Testis (tissue), 3 donors: ENCODE results near the gene SERPINA12. TPM values are rescaled to one million over a fixed set of nuclear protein-coding genes. Genes with fewer than 3 reads are reported as not detected.

Experiments
- DNase-seq: peaks from one replicate; pipeline ENCODE4 v3.0.0-alpha.2; 2019
- H3K27ac ChIP-seq, 2 donors: fragments of 200-600 bp; sonication (generic); one replicate each; pipeline ENCODE4 v1.5.1; 2019
- H3K27me3 ChIP-seq: fragments of 200-600 bp; sonication (generic); one replicate; pipeline ENCODE4 v1.5.1; 2019
- H3K36me3 ChIP-seq: fragments of 200-600 bp; sonication (generic); one replicate; pipeline ENCODE4 v1.5.1; 2017; ENCODE audit warnings: low read depth; ENCODE audit errors: missing control alignments
- H3K4me1 ChIP-seq: fragments of 200-600 bp; sonication (generic); one replicate; pipeline ENCODE4 v1.5.1; 2019
- H3K4me3 ChIP-seq, 2 donors: fragments of 200-600 bp; sonication (generic); one replicate each; pipeline ENCODE4 v1.5.1; 2017 to 2019
- H3K9me3 ChIP-seq: fragments of 200-600 bp; sonication (generic); one replicate; pipeline ENCODE4 v1.5.1; 2017
- POLR2A ChIP-seq: fragments of 450-650 bp; IDR thresholded peaks from one replicate; pipeline ENCODE4 v1.6.1; 2017; ENCODE audit warnings: antibody characterized with exemption, mild to moderate bottlenecking, moderate library complexity
- WGBS, 2 donors: methylation state at CpG; one replicate each; pipeline ENCODE4 v1.1.5; 2018; 5-methylcytosine and 5-hydroxymethylcytosine counted together
- intact Hi-C: fragments of 100-400 bp; cut with DNase I; formaldehyde crosslinking; loops from one replicate; pipeline ENCODE4 v1.15.1; 2023; ENCODE audit warnings: low total_unique reads
- polyA plus RNA-seq: library from polyadenylated mRNA; stranded (reverse); fragments of 350-450 nt; fragmentation: Illumina TruSeq; extraction: RNeasy Lipid Tissue Mini Kit (QIAGEN cat#74804); gene quantifications from one replicate; pipeline ENCODE4 v1.2.3, GENCODE V29; 2014; ENCODE audit warnings: low read depth, low replicate concordance; ENCODE audit not compliant: insufficient read depth
- total RNA-seq, 2 donors: library from RNA; depleted of rRNA; stranded (reverse); fragments of >200 nt; gene quantifications; one replicate each; pipeline ENCODE4 v1.2.3, GENCODE V29; 2016
- TF ChIP-seq, protein P1 (sequence below), 3 experiments: fragments of 450-650 bp in 2 of 3; fragments of 200-600 bp in 1 of 3; sonication (generic) in 1 of 3; IDR thresholded peaks; one replicate each; pipeline ENCODE4 v1.5.1; 2016 to 2019; ENCODE audit warnings: antibody characterized with exemption in 3 of 3, mild to moderate bottlenecking in 2 of 3, moderate library complexity in 1 of 3

Gene SERPINA12
- total and polyA plus RNA-seq, 3 donors from 2014 or later, result 0.25 to 0.47 TPM; not detected in 1

DNA sequence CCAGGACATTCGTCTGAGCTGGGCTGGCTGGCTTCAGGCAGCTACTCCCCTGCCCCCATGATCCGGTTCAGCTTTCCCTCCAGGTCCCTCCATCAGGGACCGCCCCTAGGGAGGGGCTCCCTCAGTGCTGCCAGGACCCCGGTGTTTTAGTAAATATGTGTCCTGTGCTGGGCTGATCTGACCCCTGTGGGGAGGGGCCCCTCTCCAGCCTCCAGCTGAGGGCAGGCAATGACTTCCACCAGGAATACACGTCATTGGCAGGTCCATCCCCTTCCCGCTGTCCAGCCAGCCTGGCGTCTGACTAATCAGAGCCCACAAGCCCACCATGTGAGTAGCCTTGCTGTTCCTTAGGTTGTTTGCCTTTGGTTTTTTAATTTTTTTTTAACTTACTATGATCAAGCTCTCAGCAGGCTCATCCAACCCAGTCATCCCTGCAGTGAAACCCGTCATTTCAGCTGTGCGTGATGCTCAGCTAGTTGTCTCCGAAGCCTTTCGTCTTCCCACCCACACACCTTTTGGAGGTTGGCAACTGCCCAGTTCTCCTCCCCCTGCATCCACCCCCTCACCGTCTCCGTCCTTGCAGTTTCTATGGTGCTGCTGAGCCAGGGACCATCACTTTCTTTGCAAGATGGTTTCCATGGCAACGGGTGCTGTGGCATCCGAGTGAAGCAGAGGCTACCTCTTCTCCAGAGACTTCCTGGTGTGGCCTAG lies 36.0 kb upstream of the SERPINA12 start:
- H3K4me1 ChIP-seq, result peaks cover 8% of the 10 kb centered on the region
- no peak for DNase-seq
- 64 to 76% methylated on average over 14 to 15 of the region's 15 CpGs for WGBS, 2 donors
- H3K27me3 ChIP-seq, result no peaks in the 10 kb centered on the region
- intact Hi-C loops, result no loop called here
- H3K4me3 ChIP-seq, result no peak overlapping the region
- no peak overlapping the region for H3K27ac ChIP-seq
- H3K9me3 ChIP-seq, result no peaks in the 10 kb centered on the region
- no peak for TF ChIP-seq POLR2A
- TF ChIP-seq, protein P1, sequence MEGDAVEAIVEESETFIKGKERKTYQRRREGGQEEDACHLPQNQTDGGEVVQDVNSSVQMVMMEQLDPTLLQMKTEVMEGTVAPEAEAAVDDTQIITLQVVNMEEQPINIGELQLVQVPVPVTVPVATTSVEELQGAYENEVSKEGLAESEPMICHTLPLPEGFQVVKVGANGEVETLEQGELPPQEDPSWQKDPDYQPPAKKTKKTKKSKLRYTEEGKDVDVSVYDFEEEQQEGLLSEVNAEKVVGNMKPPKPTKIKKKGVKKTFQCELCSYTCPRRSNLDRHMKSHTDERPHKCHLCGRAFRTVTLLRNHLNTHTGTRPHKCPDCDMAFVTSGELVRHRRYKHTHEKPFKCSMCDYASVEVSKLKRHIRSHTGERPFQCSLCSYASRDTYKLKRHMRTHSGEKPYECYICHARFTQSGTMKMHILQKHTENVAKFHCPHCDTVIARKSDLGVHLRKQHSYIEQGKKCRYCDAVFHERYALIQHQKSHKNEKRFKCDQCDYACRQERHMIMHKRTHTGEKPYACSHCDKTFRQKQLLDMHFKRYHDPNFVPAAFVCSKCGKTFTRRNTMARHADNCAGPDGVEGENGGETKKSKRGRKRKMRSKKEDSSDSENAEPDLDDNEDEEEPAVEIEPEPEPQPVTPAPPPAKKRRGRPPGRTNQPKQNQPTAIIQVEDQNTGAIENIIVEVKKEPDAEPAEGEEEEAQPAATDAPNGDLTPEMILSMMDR (IDR thresholded peaks at IDR 0.05), result no peak
- H3K36me3 ChIP-seq, result no peaks in the 10 kb centered on the region

DNA sequence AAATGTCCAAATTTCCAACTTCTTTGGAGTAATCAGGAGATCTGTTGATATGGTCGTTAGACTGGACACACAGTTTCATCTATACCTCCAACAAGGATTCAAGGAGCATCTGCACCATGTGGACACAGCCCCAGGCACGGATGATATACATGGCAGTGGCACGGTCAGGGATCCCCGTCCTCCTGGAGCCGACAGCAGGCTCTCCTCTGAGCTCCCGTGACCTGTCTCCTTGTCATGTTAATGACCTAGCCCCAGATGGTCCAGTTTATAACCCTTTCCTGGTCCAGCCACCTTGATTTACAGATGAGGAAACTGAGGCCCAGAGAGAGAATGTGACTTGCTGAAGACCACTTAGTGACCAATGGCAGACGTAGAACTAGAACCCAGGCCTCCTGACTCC lies 35.5 kb upstream of the SERPINA12 start:
- TF ChIP-seq POLR2A, result no peak
- TF ChIP-seq, protein P1 (IDR thresholded peaks at IDR 0.05), result no peak
- H3K36me3 ChIP-seq, result no peaks in the 10 kb centered on the region
- H3K9me3 ChIP-seq, result no peaks in the 10 kb centered on the region
- H3K4me1 ChIP-seq, result peaks cover 14% of the 10 kb centered on the region
- no peak for DNase-seq
- intact Hi-C loops, result no loop called here
- 81 to 91% methylated on average over 6 to 7 of the region's 7 CpGs for WGBS, 2 donors
- no peak overlapping the region for H3K27ac ChIP-seq
- no peaks in the 10 kb centered on the region for H3K27me3 ChIP-seq
- H3K4me3 ChIP-seq, result no peak overlapping the region

DNA sequence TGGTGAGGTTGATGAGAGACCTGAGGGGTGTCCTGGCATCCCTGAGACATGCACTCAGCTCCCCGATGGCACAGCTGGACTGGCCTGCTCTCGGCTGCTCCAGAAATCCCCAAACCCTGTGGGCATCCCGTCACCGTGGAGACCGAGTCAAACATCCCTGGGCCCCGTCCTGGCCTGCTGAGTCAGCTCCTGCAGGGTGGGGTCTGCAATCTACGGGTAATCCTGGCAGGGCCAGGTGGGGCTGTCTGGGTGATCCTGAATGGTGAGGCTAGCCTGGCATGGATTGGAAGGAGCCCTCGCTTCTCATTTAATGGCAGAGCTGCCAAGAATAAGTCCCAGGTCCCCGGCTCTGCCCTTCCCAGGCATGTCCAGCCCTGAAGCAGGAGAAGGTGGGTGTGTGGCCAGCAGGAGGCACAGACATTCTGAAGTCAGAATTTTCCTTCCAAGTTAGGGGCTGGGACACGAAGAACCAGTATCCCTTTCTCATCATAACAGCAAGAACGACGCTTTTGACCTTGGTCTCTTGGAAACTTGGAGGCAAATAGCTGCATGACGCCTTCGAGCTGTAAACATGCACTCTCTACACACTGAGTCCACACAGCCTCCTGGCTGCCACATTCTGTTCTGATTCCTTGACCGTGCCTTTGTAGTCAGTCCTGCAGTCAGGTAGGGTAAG lies 34.3 kb upstream of the SERPINA12 start:
- TF ChIP-seq, protein P1 (IDR thresholded peaks at IDR 0.05), result peak in 2 of 3 experiments; percentile 26 to 30
- no peak for TF ChIP-seq POLR2A
- no peak overlapping the region for H3K4me3 ChIP-seq
- no peaks in the 10 kb centered on the region for H3K27me3 ChIP-seq
- H3K36me3 ChIP-seq, result no peaks in the 10 kb centered on the region
- H3K4me1 ChIP-seq, result peaks cover 14% of the 10 kb centered on the region
- no peak overlapping the region for H3K27ac ChIP-seq
- H3K9me3 ChIP-seq, result no peaks in the 10 kb centered on the region
- peak; percentile 65 for DNase-seq
- 49 to 70% methylated on average over 9 to 15 of the region's 15 CpGs for WGBS, 2 donors
- intact Hi-C loops, result no loop called here

- no peak overlapping the region for H3K4me3 ChIP-seq
- peaks cover 14% of the 10 kb centered on the region for H3K4me1 ChIP-seq
- no peak for DNase-seq
- H3K9me3 ChIP-seq, result no peaks in the 10 kb centered on the region
- intact Hi-C loops, result no loop called here
- TF ChIP-seq, protein P1 (IDR thresholded peaks at IDR 0.05), result no peak
- TF ChIP-seq POLR2A, result no peak
- WGBS, 2 donors, result 83 to 94% methylated on average over 7 to 9 of the region's 9 CpGs
- H3K36me3 ChIP-seq, result no peaks in the 10 kb centered on the region
- H3K27ac ChIP-seq, result no peak overlapping the region
- no peaks in the 10 kb centered on the region for H3K27me3 ChIP-seq
These were observed 33.7 kb upstream of the SERPINA12 start for GRCh38 chr14:94542811-94543440.
